ENCODE results near the gene IFT25. TPM values are rescaled to one million over a fixed set of nuclear protein-coding genes. Genes with fewer than 3 reads are reported as not detected.
"Not testable (repeated sequence)": the region's sequence is repeated elsewhere in the genome, so short reads cannot be mapped to it uniquely, and the experiment has no call there.

The IFT25 gene
- total and polyA plus RNA-seq, 2 donors: 39.9 to 52.3 TPM

DNA sequence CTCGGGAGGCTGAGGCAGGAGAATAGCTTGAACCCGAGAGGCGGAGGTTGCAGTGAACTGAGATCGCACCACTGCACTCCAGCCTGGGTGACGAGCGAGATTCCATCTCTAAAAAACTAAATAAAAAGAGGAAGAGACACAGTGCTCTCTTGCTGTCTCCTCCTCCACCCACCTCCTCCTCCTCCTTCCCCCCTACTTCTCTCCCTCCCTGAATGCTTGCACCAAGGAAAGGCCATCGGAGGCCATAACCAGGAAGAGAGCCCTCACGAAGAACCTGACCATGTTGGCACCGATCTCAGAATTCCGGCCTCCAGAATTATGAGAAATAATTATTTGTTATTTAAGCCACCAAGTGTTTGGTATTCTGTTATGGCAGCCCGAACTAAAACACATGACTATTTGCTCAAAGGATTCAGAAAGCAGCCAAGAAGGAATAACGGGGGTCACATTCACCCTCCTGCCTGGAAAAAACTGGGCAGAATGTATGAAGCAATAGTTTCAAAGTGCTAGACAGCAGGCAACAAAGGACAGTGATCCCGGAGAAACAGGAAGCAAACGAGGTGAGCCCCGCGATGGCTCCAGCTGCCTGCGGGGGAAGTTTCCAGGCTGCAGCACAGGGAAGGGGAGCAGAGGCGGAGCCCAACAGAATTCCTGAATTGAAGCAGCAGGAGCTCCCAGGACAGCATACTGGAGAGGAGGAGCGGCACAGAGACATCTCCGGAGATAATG lies 36.7 kb upstream of the IFT25 start:
- Histone ChIP-seq H3K9me3 (ENCODE audit: control insufficient read depth in 2 of 2, insufficient read depth in 1 of 2, low read length in 1 of 2) (peaks cover 0 to 4% of the 10 kb centered on the region in 2 donors), H3K4me1 (ENCODE audit: control insufficient read depth in 2 of 2, insufficient read depth in 2 of 2, low read length in 2 of 2) (peaks cover 0 to 4% of the 10 kb centered on the region in 2 donors), H3K27me3 (ENCODE audit: control insufficient read depth in 2 of 2, insufficient read depth in 1 of 2, low read length in 1 of 2) (peaks cover 0 to 2% of the 10 kb centered on the region in 2 donors), H3K4me3 (ENCODE audit: low read length in 2 of 2) (no peak overlapping the region), H3K27ac (ENCODE audit: low read depth in 1 of 2, low read length in 1 of 2) (no peak overlapping the region), H3K36me3 (ENCODE audit: control insufficient read depth in 2 of 2, insufficient read depth in 2 of 2, low read length in 1 of 2) (no peaks in the 10 kb centered on the region)
- 62% methylated on average over 20 of the region's 20 CpGs for WGBS
- DNase-seq (ENCODE audit: low read depth in 6 of 9, low spot score in 9 of 9): no peak

- H3K4me1 ChIP-seq (ENCODE audit: control insufficient read depth in 2 of 2, insufficient read depth in 2 of 2, low read length in 2 of 2): peaks cover 0 to 4% of the 10 kb centered on the region in 2 donors
- no peak overlapping the region for H3K27ac ChIP-seq (ENCODE audit: low read depth in 1 of 2, low read length in 1 of 2)
- no peak for DNase-seq (ENCODE audit: low read depth in 6 of 9, low spot score in 9 of 9)
- 99% methylated on average over 6 of the region's 6 CpGs for WGBS
- H3K9me3 ChIP-seq (ENCODE audit: control insufficient read depth in 2 of 2, insufficient read depth in 1 of 2, low read length in 1 of 2): peaks cover 0 to 4% of the 10 kb centered on the region in 2 donors
- H3K36me3 ChIP-seq (ENCODE audit: control insufficient read depth in 2 of 2, insufficient read depth in 2 of 2, low read length in 1 of 2): no peaks in the 10 kb centered on the region
- H3K4me3 ChIP-seq (ENCODE audit: low read length in 2 of 2): no peak overlapping the region
- H3K27me3 ChIP-seq (ENCODE audit: control insufficient read depth in 2 of 2, insufficient read depth in 1 of 2, low read length in 1 of 2): peaks cover 0 to 2% of the 10 kb centered on the region in 2 donors
Measured at GRCh38 chr1:53981220-53981619, 35.7 kb upstream of the IFT25 start.

DNA sequence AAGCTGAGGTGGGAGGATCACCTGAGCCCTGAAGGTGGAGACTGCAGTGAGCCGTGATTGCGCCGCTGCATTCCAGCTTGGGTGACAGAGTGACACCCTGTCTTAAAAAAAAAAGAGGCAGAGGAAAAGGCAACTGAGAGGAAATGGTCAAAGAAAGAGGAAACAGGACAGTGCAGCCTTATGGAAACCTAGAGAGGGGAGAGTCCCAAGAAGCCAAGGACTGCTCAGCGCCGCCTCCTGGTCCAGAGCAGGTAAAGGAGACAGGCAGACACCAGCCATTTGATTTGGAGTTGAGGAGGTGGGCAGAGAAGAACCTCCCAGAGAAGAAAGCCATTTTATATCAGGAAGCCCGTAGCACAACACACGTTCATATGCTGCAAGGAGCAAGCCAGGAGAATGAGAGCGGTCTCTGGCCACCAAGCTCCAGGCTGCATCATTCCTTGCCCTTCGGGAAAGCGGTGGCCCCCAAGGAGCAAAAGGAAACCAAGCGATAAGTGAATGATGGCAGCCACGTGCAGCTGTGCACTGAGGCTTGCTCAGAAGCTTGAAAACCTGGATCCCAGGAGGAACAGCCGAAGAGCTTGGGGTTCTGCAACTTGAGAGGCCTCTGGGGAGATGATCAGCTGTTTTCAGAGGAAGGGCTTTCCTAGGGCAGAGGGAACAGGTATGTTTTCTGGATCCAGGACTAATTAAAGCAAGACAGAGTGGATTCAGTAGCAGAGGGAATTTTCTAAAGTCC lies 34.4 kb upstream of the IFT25 start:
- H3K4me3 ChIP-seq (ENCODE audit: low read length in 2 of 2): no peak overlapping the region
- 95% methylated on average over 13 of the region's 13 CpGs for WGBS
- no peaks in the 10 kb centered on the region for H3K36me3 ChIP-seq (ENCODE audit: control insufficient read depth in 2 of 2, insufficient read depth in 2 of 2, low read length in 1 of 2)
- peaks cover 0 to 2% of the 10 kb centered on the region in 2 donors for H3K27me3 ChIP-seq (ENCODE audit: control insufficient read depth in 2 of 2, insufficient read depth in 1 of 2, low read length in 1 of 2)
- peaks cover 0 to 4% of the 10 kb centered on the region in 2 donors for H3K9me3 ChIP-seq (ENCODE audit: control insufficient read depth in 2 of 2, insufficient read depth in 1 of 2, low read length in 1 of 2)
- DNase-seq (ENCODE audit: low read depth in 6 of 9, low spot score in 9 of 9): no peak
- H3K27ac ChIP-seq (ENCODE audit: low read depth in 1 of 2, low read length in 1 of 2): no peak overlapping the region
- H3K4me1 ChIP-seq (ENCODE audit: control insufficient read depth in 2 of 2, insufficient read depth in 2 of 2, low read length in 2 of 2): peaks cover 0 to 4% of the 10 kb centered on the region in 2 donors

DNA sequence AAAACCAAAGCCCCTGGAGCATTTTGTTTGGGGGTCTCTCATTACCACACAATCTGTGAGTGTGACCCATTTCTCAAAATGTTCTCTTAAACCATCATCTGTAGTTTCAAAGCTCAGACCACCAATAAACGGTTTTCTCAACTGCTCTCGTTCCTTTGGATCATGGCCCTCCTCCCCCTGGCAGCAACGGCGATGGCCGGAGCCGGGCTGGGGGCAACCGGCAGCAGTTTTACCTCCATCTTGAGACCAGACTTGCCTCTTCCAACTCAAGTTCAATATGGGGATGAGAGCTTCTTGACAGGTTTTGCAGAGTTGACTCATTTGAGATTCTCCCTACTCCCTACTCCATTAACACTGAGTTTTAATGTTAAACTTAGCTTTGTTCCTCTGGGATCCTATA lies 30.4 kb upstream of the IFT25 start:
- Histone ChIP-seq H3K27ac (ENCODE audit: low read depth in 1 of 2, low read length in 1 of 2) (no peak overlapping the region), H3K4me1 (ENCODE audit: control insufficient read depth in 2 of 2, insufficient read depth in 2 of 2, low read length in 2 of 2) (no peaks in the 10 kb centered on the region), H3K27me3 (ENCODE audit: control insufficient read depth in 2 of 2, insufficient read depth in 1 of 2, low read length in 1 of 2) (no peaks in the 10 kb centered on the region), H3K36me3 (ENCODE audit: control insufficient read depth in 2 of 2, insufficient read depth in 2 of 2, low read length in 1 of 2) (peaks cover 0 to 4% of the 10 kb centered on the region in 2 donors), H3K9me3 (ENCODE audit: control insufficient read depth in 2 of 2, insufficient read depth in 1 of 2, low read length in 1 of 2) (peaks cover 0 to 4% of the 10 kb centered on the region in 2 donors), H3K4me3 (ENCODE audit: low read length in 2 of 2) (no peak overlapping the region)
- no peak for DNase-seq (ENCODE audit: low read depth in 6 of 9, low spot score in 9 of 9)
- WGBS: 98% methylated on average over 7 of the region's 7 CpGs

DNA sequence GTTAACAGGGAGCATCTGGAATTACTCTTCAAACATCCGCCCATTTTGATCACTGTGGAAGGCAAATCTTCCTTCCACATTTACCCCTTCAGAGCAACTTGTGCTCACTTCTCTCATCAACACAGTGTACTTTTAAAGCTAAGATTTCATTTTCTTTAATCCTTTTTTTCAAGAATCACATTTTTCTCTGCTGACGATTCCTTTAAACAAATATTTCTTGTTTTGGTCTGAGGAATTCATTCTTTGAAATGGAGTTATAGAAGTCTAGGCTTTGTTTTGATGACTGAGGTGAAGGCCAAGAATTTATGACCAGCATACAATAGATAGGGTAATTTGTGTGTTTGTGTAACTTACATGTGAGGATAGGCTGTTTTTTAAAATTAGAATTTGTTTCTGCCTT lies 26.2 kb upstream of the IFT25 start:
- Histone ChIP-seq H3K27ac (ENCODE audit: low read depth in 1 of 2, low read length in 1 of 2) (no peak overlapping the region), H3K4me3 (ENCODE audit: low read length in 2 of 2) (no peak overlapping the region), H3K36me3 (ENCODE audit: control insufficient read depth in 2 of 2, insufficient read depth in 2 of 2, low read length in 1 of 2) (peaks cover 17 to 18% of the 10 kb centered on the region in 2 donors), H3K27me3 (ENCODE audit: control insufficient read depth in 2 of 2, insufficient read depth in 1 of 2, low read length in 1 of 2) (no peaks in the 10 kb centered on the region), H3K9me3 (ENCODE audit: control insufficient read depth in 2 of 2, insufficient read depth in 1 of 2, low read length in 1 of 2) (no peaks in the 10 kb centered on the region), H3K4me1 (ENCODE audit: control insufficient read depth in 2 of 2, insufficient read depth in 2 of 2, low read length in 2 of 2) (no peaks in the 10 kb centered on the region)
- 97% methylated on average over 2 of the region's 2 CpGs for WGBS
- no peak for DNase-seq (ENCODE audit: low read depth in 6 of 9, low spot score in 9 of 9)

DNA sequence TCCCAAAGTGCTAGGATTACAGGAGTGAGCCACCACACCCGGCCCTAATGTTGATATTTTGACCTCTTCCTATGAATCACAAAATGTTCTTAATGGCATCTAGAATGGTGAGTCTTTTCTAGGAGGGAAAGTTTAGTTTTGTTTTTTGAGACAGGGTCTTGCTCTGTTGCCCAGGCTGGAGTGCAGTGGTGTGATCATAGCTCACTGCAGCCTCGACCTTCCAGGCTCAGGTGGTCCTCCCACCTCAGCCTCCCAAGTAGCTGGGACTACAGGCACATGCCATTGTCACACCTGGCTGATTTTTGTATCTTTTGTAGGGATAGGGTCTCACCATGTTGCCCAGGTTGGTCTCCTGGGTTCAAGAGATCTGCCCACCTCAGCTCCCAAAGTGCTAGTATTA lies 23.8 kb upstream of the IFT25 start:
- H3K9me3 ChIP-seq (ENCODE audit: control insufficient read depth in 2 of 2, insufficient read depth in 1 of 2, low read length in 1 of 2); H3K4me1 ChIP-seq (ENCODE audit: control insufficient read depth in 2 of 2, insufficient read depth in 2 of 2, low read length in 2 of 2); DNase-seq (ENCODE audit: low read depth in 6 of 9, low spot score in 9 of 9); H3K27ac ChIP-seq (ENCODE audit: low read depth in 1 of 2, low read length in 1 of 2); H3K27me3 ChIP-seq (ENCODE audit: control insufficient read depth in 2 of 2, insufficient read depth in 1 of 2, low read length in 1 of 2); H3K4me3 ChIP-seq (ENCODE audit: low read length in 2 of 2): not testable (repeated sequence)
- WGBS: 100% methylated on average over 2 of the region's 2 CpGs
- peaks cover 25 to 28% of the 10 kb centered on the region in 2 donors for H3K36me3 ChIP-seq (ENCODE audit: control insufficient read depth in 2 of 2, insufficient read depth in 2 of 2, low read length in 1 of 2)

GRCh38 chr1:53968125-53968513 lies 22.6 kb upstream of the IFT25 start:
- Histone ChIP-seq H3K4me3 (ENCODE audit: low read length in 2 of 2) (no peak overlapping the region), H3K9me3 (ENCODE audit: control insufficient read depth in 2 of 2, insufficient read depth in 1 of 2, low read length in 1 of 2) (no peaks in the 10 kb centered on the region), H3K36me3 (ENCODE audit: control insufficient read depth in 2 of 2, insufficient read depth in 2 of 2, low read length in 1 of 2) (peaks cover 32 to 39% of the 10 kb centered on the region in 2 donors), H3K27ac (ENCODE audit: low read depth in 1 of 2, low read length in 1 of 2) (no peak overlapping the region), H3K27me3 (ENCODE audit: control insufficient read depth in 2 of 2, insufficient read depth in 1 of 2, low read length in 1 of 2) (no peaks in the 10 kb centered on the region), H3K4me1 (ENCODE audit: control insufficient read depth in 2 of 2, insufficient read depth in 2 of 2, low read length in 2 of 2) (no peaks in the 10 kb centered on the region)
- DNase-seq (ENCODE audit: low read depth in 6 of 9, low spot score in 9 of 9): no peak
- 95% methylated on average over 2 of the region's 2 CpGs for WGBS

- Histone ChIP-seq H3K36me3 (ENCODE audit: control insufficient read depth in 2 of 2, insufficient read depth in 2 of 2, low read length in 1 of 2) (peaks cover 36 to 45% of the 10 kb centered on the region in 2 donors), H3K4me3 (ENCODE audit: low read length in 2 of 2) (no peak overlapping the region), H3K27me3 (ENCODE audit: control insufficient read depth in 2 of 2, insufficient read depth in 1 of 2, low read length in 1 of 2) (no peaks in the 10 kb centered on the region), H3K9me3 (ENCODE audit: control insufficient read depth in 2 of 2, insufficient read depth in 1 of 2, low read length in 1 of 2) (no peaks in the 10 kb centered on the region), H3K4me1 (ENCODE audit: control insufficient read depth in 2 of 2, insufficient read depth in 2 of 2, low read length in 2 of 2) (no peaks in the 10 kb centered on the region), H3K27ac (ENCODE audit: low read depth in 1 of 2, low read length in 1 of 2) (no peak overlapping the region)
- 98% methylated on average over 7 of the region's 7 CpGs for WGBS
- no peak for DNase-seq (ENCODE audit: low read depth in 6 of 9, low spot score in 9 of 9)
Measured at GRCh38 chr1:53967409-53968124, 22.1 kb upstream of the IFT25 start.

DNA sequence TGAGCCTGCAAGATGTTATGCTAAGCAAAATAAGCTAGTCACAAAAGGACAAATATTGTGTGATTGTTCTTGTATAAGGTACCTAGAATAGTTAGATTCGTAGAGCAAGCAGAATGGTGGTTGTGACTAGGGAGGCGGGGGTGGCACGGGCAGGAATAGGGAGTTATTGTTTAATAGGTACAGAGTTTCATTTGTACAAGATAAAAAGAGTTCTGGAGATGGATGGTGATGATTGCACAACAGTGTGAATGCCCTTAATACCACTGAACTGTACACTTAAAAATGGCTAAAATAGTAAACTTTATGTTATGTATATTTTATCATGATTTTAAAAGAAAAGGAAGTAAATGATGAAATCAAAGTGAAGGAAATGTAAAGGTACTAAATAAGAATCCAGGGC lies 21.3 kb upstream of the IFT25 start:
- WGBS: 99% methylated on average over 3 of the region's 3 CpGs
- peaks cover 39 to 51% of the 10 kb centered on the region in 2 donors for H3K36me3 ChIP-seq (ENCODE audit: control insufficient read depth in 2 of 2, insufficient read depth in 2 of 2, low read length in 1 of 2)

More for the DNA sequence above, 21.3 kb upstream of the IFT25 start:
- Histone ChIP-seq H3K27me3 (ENCODE audit: control insufficient read depth in 2 of 2, insufficient read depth in 1 of 2, low read length in 1 of 2) (no peaks in the 10 kb centered on the region), H3K4me1 (ENCODE audit: control insufficient read depth in 2 of 2, insufficient read depth in 2 of 2, low read length in 2 of 2) (no peaks in the 10 kb centered on the region), H3K27ac (ENCODE audit: low read depth in 1 of 2, low read length in 1 of 2) (no peak overlapping the region), H3K4me3 (ENCODE audit: low read length in 2 of 2) (no peak overlapping the region), H3K9me3 (ENCODE audit: control insufficient read depth in 2 of 2, insufficient read depth in 1 of 2, low read length in 1 of 2) (no peaks in the 10 kb centered on the region)
- no peak for DNase-seq (ENCODE audit: low read depth in 6 of 9, low spot score in 9 of 9)

All from thymus (tissue), 11 donors.